ENCODE measurements around the gene SF3A1.
A peak's percentile ranks its signal among the peaks of the same experiment; 100 is the strongest.
"Not testable (repeated sequence)": the region's sequence is repeated elsewhere in the genome, so short reads cannot be mapped to it uniquely, and the experiment has no call there.

The SF3A1 gene

DNA sequence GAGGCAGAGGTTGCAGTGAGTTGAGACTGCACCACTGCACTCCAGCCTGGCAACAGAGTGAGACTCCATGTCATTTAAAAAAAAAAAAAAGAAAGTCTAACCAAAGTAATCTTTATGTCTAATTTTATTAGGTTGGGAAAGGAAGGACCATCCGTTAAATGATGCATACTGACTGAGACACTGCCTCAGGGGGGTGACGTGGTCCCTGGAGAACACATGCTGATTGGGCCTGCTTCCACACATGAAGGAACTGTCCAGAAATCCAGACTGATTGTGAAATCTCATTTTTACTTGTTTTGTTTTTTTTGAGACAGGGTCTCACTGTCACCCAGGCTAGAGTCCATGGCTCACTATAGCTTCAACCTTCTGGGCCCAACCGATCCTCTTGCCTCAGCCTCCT lies 5.5 kb downstream of the SF3A1 start:
- DNase-seq (ENCODE audit: low spot score) = no peak

DNA sequence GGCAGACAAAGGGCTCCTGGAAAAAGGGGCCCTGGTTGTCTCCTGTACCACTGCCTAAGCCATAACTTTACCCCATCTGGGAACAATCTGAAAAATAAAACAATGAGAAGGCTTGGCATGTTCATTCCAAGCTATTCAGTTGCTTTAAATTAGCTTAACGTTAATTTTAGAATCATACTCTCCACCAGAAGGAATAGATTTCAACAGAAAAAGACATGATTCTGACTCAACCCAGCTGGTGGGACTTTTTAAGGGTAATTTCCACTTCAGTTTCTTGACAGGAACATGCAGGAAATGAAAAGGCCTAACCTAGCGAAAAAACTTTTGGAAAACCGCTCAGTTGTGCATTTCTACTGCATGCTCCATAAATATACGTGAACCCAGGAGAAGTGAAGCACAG lies 7.9 kb downstream of the SF3A1 start:
- DNase-seq (ENCODE audit: low spot score) = no peak

DNA sequence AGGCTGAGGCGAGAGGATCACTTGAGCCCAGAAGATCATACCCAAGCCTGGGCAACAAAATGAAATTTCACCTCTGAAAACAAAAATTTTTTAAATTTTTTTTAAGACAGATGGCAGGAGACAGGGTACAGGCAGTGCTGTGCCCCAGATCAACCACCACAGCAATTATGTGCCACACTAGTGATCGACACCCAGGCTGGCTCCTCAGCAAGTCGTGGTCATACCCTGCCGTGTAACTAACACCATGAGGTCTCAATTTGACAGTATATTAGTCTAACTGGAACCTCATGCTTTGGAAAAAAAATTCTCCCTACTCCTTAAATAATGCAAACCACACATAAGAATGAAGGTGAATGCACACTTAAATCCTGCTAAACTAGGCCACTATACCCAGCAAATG lies 8.3 kb downstream of the SF3A1 start:
- no peak for DNase-seq (ENCODE audit: low spot score)

DNA sequence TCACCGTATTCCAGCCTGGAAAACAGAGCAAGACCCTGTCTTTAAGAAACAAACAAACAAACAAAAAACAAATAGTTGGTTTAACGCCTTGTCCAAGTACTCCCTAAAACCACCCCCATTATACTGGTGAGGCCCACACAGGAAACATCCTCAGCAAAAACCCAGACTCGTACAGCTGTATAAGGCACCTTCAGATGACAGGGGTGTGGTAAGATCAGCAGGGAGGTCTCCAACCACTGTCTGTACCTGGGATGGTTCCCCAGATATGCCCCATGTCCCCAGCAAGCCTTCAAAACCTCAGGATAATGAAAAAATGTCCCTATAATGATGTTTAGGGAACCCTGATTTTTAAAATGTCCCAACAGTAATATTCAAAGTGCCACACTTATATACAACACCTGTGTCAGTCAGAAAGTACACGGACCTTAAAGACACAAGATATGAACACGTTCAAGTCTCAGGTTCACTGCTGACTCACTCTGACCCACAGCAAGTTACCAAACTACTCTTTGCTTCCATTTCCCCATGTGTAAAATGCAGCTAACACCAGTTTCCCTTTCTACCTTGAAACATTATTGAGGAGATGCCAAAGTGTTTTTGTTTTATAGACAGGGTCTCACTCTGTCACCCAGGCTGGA lies 9.3 kb downstream of the SF3A1 start:
- no peak for DNase-seq (ENCODE audit: low spot score)

DNA sequence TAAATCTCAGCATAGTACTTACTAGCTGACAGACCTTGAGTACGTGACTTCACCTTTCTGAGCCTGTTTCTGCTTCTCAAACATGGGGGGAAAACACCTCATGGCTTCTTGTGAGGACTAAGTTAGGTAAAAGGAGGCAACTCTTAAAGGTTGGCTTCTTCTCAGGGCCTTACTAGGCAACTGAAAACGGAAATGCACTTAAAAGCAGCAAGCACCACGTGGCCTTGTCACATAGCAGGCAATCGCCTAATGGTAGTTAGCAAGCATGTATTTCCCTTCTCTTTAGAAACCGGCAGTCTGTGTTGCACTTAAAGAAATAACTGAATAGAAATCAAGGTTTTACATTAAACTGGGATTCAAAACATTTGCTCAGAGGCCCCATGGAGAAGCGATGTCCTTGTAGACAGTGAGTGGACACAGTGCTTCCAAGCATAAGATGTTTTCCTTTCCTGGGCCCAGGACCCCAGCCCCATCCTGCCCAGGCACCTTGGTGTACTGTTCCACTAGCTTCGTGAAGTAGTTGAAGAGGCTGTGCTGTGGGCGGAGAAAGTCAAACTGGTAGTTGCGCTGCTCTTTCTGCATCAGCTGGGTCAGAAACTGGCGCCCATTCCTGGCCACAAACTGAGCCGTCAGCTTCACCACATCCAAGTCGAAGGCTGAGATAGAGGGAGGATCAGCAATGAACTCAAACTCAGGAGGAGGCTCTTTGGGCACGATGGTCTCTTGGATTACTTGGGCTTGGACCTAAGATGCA lies 12.1 kb downstream of the SF3A1 start:
- DNase-seq (ENCODE audit: low spot score) = no peak

DNA sequence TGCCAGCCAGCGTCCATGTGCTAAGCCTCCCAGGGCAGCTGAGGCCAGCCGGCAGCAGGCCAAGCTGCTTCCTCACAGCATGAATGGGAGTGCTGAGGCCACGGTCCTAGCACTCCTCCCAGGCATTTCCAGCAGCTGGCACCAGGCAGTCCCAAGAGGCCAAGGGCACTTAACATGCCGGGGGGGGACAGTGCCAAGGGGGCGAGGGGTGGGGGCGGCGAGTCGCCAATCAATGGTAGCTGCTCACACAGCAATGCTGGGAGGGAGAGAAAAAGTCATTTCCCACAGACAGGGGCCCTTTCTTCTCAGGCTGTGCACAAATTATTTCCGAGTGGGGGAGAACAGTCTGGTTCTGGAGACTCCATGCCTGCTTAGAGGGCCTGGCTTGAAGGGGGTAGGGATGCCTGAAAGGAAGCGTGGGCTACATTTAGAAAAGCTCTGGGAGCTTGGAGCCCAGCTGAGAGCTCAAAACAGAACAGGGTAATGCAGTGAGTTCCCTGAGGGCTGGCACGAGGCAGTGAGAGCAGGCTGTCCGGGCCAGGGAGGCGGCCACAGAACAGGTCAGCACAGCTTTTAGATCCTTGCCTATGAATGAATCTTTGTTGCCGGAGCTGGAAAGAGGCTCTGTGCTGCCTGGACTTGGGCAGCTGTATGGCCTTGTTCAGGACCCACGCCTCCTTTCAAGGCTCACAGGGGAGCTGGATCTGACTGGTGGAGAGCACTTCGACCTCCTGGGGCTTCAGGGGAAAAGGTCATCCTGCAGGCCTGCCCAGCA lies 15.6 kb downstream of the SF3A1 start:
- no peak for DNase-seq (ENCODE audit: low spot score)

DNA sequence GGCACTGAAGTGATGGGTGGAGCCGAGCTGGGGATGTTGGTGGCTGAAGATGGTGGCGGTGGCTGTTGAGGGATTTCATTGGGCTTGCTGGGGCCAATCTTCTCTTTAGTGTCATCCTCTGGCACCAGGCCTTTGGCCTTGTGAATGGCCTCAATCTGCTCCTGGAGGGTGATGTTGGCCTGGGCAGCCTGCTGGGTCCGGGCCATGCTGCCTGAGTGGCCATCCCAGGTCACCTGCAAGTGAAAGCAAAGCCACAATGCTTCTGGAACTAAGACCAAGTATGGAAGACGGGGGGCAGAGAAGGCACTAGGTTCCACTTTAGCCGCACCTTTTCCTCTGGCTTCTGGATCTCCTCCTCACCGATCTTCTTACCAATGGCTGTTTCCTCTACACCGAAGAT lies 17.9 kb downstream of the SF3A1 start:
- no peak for DNase-seq (ENCODE audit: low spot score)

DNA sequence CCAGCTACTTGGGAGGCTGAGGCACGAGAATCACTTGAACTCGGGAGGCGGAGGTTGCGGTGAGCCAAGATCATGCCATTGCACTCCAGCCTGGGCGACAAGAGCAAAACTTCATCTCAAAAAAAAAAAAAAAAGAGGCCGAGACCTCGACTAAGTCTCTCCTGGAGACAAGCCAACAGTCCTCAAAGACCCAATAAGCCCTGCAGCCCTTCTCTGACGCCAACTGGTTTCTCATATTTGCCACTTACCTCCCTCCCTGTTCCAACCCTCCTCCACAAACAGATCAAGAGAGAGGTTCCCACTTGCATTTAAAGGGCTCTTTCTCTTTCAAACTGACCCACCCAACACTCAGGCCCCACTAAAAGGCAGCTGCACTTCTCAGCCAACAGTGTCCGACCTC lies 18.4 kb downstream of the SF3A1 start:
- not testable (repeated sequence) for DNase-seq (ENCODE audit: low spot score)

DNA sequence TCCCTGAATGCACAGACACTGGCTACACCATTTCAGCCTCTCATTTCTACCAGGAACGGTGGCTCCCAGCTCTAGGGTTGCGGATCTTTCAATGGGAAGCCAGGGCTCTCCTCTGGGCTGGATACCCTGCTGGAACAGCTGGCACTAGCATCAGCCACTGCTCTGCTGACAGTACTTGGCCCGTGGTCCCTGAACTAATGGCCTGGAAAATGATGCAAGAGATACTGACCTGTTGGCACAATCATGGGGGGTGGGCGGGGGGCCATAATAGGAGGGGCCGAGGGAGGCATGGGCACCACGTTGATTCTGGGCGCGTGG lies 19.3 kb downstream of the SF3A1 start:
- DNase-seq (ENCODE audit: low spot score) = no peak

DNA sequence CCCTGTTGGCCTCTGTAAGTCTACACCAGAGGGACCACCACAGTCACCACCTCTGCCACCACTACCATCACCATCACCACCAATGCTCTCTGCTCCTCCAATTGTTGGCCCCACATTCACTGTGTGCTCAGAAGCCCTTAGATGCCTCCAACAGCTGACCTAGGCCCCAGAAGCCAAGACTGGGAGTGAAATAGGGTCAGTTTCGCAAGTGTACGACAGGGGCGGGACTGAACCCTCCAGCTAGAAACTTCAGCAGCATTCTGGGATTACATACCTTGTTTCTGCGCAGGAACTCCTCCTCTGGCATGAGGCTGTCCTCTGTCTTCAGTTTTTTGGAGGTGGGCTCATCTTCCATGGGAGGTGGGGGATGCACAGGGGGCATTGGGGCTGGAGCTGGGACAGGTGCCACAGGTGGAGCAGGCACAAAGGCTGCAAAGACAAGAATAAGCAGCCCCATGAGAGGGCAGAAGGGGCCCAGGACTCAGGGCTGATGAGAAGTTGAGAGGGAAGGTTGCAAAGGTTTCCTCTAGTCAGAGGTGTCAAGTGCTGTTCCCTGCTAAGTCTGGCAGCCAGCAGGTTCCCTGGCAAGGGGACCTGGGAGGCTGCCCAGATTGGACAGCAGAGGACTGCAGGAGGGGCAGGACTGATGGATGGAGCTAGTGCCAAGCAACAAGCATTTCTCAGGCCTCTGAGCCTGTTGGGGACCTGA lies 19.8 kb downstream of the SF3A1 start:
- no peak for DNase-seq (ENCODE audit: low spot score)

DNA sequence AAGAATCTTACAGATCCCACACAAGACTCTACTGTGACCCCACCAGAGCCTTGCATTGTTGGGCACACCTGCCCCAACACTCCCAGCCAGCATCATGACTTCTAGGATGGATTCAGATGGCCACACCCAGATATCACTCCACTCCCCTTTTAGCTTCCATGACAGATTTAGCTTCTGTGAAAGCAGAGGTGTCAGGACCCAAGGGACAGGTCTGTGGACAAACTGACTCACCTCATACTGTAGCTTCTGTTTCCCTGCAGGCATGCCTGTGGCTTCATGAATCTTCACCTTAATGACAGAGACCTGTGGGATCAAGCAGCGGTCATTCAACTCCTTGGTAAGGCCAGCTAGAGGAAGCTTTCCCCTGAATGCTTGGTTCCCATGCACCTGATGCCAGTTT lies 21.5 kb downstream of the SF3A1 start:
- no peak for DNase-seq (ENCODE audit: low spot score)

DNA sequence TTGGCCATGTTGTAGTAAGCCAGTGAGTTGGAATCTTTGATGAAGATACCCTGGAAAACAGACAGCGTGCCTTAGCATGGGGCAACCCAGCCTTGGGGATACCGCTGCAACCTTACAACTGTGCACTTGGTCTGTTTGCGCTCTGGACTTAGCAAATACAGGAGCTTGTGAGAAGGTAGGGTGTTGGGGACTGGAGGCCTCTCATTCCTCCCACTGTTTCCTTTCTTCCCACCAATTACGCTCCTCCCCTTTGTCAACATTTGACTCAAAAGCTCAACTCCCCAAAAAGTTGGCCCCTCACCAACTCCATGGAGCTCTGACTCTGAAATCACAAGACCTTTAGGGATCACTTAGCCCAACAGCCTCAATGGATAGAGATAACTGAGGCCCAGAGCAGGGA lies 22.0 kb downstream of the SF3A1 start:
- DNase-seq (ENCODE audit: low spot score) = no peak

DNA sequence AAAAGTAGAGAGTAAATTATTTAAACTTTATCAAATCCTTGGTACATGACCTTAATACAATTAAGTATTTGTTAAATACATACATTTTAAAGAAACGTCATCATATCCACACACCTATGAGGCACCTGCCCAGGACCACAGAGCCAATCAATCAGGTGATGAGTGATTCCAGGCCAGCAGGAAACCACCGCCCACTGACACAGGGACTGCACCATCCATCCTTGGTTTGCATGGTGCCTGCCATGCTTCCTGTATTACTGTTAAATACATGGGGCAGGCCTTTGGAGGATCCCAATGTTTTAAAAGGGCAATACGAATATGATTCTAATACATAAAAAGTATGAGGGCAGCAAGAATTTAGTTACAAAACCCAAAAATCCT lies 23.0 kb downstream of the SF3A1 start:
- no peak for DNase-seq (ENCODE audit: low spot score)

DNA sequence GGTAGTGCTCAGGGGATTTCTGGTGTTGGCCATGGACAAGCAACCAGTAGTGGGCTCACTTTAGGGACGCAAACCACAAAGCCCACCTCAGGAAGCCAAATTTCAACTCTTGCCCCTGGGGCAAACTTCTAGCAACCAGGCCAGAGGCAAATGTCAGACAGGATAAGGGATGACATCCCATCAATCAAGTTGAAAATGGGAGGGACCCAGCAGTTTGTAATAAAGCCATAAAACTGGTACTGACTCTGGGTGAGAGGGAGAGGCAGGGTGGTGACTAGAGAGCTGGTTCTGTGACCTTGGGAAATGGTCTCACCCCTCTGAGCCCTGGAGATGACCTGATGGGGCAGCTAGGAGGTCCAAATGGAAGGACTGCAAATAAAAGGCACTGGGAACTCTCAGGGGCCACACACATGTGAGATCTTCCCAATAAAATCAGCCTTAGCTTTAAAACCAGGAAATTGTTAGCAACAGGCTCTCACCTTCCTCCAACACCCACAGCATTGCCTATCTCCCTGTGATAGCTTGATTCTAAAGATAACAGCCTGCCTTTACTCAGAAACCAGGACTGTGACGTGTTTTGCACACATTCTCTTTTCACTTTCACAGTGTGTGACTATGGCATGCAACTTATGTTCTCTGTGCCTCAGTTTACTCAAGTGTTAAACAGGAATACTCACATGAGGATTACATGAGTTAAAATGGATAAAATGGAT lies 23.5 kb downstream of the SF3A1 start:
- no peak for DNase-seq (ENCODE audit: low spot score)

DNA sequence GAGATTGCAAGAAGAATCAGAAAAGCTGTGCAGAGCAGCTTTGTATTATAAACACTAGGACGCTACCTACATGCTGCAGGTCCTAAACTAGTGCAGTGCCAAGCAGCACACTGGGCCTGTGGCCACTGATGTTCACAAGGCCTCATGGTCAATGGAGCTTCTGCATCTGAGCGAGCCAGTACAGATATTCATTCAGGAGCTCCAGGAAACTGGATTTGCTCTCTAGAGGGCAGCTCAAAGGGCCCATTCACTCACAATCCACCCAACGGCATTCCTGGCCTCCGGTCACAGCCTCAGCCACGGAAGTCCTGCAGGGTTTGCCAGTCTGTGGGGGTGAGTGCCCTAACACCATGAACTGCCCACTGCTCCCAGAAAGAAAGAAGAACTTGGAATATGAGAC lies 24.1 kb downstream of the SF3A1 start:
- DNase-seq (ENCODE audit: low spot score) = no peak

DNA sequence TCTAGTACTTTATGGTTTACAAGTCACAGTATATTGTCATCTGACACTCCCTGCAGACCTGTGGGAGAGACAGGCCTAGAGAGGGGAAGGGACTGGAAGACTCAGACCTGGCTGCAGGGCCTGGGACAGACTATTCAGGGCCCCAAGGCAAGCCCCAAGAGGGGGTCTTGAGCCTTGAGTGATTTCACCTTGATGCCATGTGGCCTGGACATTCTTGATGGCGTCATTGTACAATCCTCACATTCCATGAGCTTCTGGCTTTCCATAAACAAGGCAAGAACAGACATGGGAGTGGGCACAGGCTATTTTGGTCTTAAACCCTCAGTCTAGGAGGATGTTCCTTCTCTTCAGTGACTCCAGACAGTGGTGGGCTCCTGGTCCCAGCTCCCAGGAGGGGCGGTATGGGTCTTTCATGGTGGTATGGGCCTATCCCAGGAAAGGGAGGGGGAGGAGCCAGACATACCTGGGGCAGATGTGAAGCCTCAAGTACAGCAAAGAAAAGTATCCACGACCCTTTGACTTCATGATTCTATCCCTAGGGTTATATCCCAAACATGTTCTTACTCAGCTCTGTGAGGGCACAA lies 28.1 kb downstream of the SF3A1 start:
- no peak for DNase-seq (ENCODE audit: low spot score)

DNA sequence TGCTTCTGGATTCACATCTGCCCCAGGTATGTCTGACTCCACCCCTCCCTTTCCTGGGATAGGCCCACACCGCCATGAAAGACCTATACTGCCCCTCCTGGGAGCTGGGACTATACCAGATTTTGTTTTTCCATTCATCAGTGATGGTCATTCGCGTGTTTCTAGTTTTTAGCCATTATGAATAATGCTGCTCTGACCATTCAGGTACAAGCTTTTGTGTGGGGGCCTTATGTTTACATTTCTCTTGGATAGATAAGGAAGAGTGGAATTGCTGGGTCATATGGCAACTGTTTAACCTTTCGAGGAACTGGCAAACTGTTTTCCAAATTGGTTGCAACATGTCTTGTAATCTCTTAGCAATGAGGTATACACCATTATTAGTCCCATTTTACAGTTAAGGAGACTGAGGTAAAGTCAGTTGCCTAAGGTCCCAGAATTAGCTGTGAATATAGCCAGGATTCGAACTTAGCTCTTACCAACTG lies 28.8 kb downstream of the SF3A1 start:
- no peak for DNase-seq (ENCODE audit: low spot score)

DNA sequence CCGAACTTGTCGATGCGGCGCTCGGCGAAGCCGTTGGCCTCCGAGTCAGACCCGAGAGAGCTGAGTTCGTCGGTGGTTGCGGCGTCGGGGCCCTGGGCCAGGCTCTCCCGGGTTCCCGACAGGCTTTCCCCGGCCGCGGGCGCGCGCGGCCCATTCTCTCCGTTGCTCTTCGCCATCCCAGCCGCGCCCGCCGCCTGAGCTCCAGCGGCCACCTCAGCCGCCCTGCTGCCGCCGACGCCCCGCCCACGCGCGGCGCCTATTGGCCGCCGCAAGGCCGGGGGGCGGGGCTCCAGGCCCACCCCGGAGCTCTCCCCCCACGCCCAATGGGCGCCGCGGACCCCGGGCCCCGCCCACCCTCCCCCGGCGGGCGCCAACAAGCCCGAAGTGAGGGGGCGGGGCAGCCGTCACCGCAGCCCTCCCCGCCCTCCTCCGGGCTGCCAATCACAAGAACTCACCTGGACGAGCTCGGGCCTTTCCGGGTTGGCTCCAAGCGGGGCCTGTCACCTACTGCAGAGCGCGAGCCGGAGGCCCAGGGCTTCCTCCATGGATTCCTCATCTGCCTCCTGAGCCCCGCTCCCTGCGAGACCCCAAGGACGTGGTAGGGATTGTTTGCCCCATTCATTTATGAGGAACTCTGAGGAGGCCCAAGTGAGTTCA lies 29.9 kb downstream of the SF3A1 start, which contains the start of gene TBC1D10A:
TBC1D10A (minus strand) TSS at position 236 of the 657 bp plus-strand sequence; CDS start at position 176, 60 bp downstream.
- peak; percentile 92 for DNase-seq (ENCODE audit: low spot score)

DNA sequence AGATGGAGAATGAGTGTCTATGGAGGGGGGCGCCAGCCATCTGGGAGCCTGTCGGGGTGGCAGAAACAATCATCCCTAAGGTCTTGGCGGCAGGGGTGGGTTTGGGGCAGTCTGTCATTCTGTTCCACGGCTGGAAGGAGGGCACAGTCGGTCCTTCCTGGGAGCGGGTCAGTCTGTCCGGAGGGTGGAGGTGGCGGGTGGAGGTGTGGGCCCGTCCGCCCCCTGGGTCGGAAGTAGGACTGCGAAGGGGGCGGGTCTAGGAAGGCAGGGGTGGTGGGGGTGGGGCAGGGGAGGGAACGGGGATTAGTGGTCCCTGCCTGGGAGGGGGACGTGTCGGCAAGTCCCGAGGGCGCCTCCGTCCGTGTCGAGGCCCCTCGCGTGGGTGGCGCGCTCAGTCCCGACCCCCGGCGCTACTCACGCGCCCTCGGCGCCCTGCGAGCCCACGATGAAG lies 30.4 kb downstream of the SF3A1 start:
- peak; percentile 49 for DNase-seq (ENCODE audit: low spot score)

DNA sequence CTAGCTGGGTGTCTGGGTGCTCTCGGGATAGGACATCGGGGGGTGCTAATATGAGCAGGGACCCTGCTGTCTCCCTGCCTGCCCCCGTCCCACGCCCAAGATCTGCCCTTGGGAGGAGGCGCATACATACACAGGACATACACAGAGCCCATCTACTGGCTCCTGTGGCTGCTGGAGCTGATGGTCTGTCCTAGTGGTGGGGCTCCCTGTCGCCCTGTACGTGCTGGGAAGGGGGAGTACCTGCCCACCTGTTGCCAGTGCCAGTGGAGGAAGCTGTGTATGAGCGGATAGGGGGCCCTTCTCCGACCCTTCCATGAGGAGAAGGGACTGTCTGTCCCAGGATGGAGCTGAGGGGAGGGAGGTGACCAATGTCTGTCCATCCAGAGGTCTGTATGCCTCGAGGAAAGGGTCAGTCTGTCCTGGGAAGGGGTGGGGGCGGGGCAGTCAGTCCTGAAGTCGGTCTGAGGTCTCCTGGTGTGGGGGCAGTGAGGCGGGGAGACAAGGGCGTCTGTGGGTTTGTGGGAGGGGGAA lies 30.9 kb downstream of the SF3A1 start:
- no peak for DNase-seq (ENCODE audit: low spot score)
